ENCODE data around the gene CD44. TPM values are rescaled to one million over a fixed set of nuclear protein-coding genes. Genes with fewer than 3 reads are reported as not detected.

The CD44 gene
- total and polyA plus RNA-seq, 2 experiments from 2014 or later, result 8.5 to 41.3 TPM

- Histone ChIP-seq H3K27me3 (no peaks in the 10 kb centered on the region), H3K36me3 (no peaks in the 10 kb centered on the region), H3K9me3 (ENCODE audit: low read depth) (no peaks in the 10 kb centered on the region), H3K4me3 (no peak overlapping the region), H3K27ac (no peak overlapping the region), H3K4me1 (ENCODE audit: low read depth) (no peaks in the 10 kb centered on the region)
- no peak for DNase-seq (ENCODE audit: low read depth in 1 of 2, low spot score in 1 of 2)
- no peak for TF ChIP-seq CTCF (IDR thresholded peaks at IDR 0.05; ENCODE audit: low read depth, low read length)
Observed at GRCh38 chr11:35150454-35150853, 11.5 kb downstream of the CD44 start.

GRCh38 chr11:35151241-35151640 is 12.3 kb downstream of the CD44 start:
- Histone ChIP-seq H3K27ac (no peak overlapping the region), H3K27me3 (no peaks in the 10 kb centered on the region), H3K36me3 (no peaks in the 10 kb centered on the region), H3K9me3 (ENCODE audit: low read depth) (no peaks in the 10 kb centered on the region), H3K4me1 (ENCODE audit: low read depth) (no peaks in the 10 kb centered on the region), H3K4me3 (no peak overlapping the region)
- TF ChIP-seq CTCF (IDR thresholded peaks at IDR 0.05; ENCODE audit: low read depth, low read length), result no peak
- no peak for DNase-seq (ENCODE audit: low read depth in 1 of 2, low spot score in 1 of 2)

- Histone ChIP-seq H3K27me3 (no peaks in the 10 kb centered on the region), H3K27ac (no peak overlapping the region), H3K4me1 (ENCODE audit: low read depth) (no peaks in the 10 kb centered on the region), H3K9me3 (ENCODE audit: low read depth) (no peaks in the 10 kb centered on the region), H3K4me3 (no peak overlapping the region), H3K36me3 (no peaks in the 10 kb centered on the region)
- DNase-seq (ENCODE audit: low read depth in 1 of 2, low spot score in 1 of 2), result no peak
- no peak for TF ChIP-seq CTCF (IDR thresholded peaks at IDR 0.05; ENCODE audit: low read depth, low read length)
Observed at GRCh38 chr11:35151683-35152280, 12.8 kb downstream of the CD44 start.

GRCh38 chr11:35152575-35152974 is 13.6 kb downstream of the CD44 start:
- Histone ChIP-seq H3K36me3 (no peaks in the 10 kb centered on the region), H3K9me3 (ENCODE audit: low read depth) (no peaks in the 10 kb centered on the region), H3K27ac (no peak overlapping the region), H3K4me1 (ENCODE audit: low read depth) (no peaks in the 10 kb centered on the region), H3K27me3 (no peaks in the 10 kb centered on the region), H3K4me3 (no peak overlapping the region)
- DNase-seq (ENCODE audit: low read depth in 1 of 2, low spot score in 1 of 2), result no peak
- no peak for TF ChIP-seq CTCF (IDR thresholded peaks at IDR 0.05; ENCODE audit: low read depth, low read length)

GRCh38 chr11:35153280-35153679 is 14.3 kb downstream of the CD44 start:
- no peak overlapping the region for H3K4me3 ChIP-seq
- H3K4me1 ChIP-seq (ENCODE audit: low read depth), result no peaks in the 10 kb centered on the region
- DNase-seq (ENCODE audit: low read depth in 1 of 2, low spot score in 1 of 2), result no peak
- no peaks in the 10 kb centered on the region for H3K27me3 ChIP-seq
- no peaks in the 10 kb centered on the region for H3K36me3 ChIP-seq
- no peak for TF ChIP-seq CTCF (IDR thresholded peaks at IDR 0.05; ENCODE audit: low read depth, low read length)
- no peak overlapping the region for H3K27ac ChIP-seq
- H3K9me3 ChIP-seq (ENCODE audit: low read depth), result no peaks in the 10 kb centered on the region

Data from cardiac muscle cell (in vitro differentiated cells and primary cell).